MM.1S (cell line): ENCODE data around the gene CA10.

Experiments used
- CTCF ChIP-seq: fragments of 300-600 bp; sonication (generic); IDR thresholded peaks from 2 replicates; pipeline ENCODE4 v1.5.1; 2016; ENCODE audit warnings: antibody characterized with exemption, low read length, mixed read lengths
- EZH2 ChIP-seq: fragments of 300-600 bp; sonication (generic); optimal IDR thresholded peaks from 2 replicates; pipeline ENCODE3; 2017; ENCODE audit warnings: low read depth, mild to moderate bottlenecking, antibody characterized with exemption, low read length, mixed read lengths

DNA sequence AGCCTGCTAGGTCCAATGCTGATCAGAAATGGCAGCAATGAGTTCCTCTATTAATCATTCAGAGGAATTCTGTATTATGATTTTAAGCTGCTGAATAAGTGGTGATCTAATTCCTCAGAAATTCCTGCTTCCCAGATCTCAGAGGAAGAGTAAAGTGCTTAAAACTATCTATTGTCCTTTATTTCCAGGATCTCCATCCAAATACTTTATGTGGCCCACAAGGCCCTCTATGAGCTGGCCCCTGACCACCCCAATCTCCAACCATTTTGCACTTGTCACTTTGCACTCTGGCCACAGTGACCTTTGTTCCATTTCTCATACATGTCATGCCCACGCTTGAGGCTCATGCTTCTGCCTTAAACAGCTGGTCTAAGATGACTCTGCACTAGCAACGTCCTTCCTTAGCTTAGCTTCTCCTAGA lies 93.7 kb downstream of the CA10 start:
- TF ChIP-seq EZH2 (no peak), CTCF (no peak)
